Left ventricle myocardium inferior (tissue), 1 donor: ENCODE measurements around the gene ADA. TPM values are rescaled to one million over a fixed set of nuclear protein-coding genes. Genes with fewer than 3 reads are reported as not detected.
"Not testable (repeated sequence)": the region's sequence is repeated elsewhere in the genome, so short reads cannot be mapped to it uniquely, and the experiment has no call there.

Experiments used
- DNase-seq: peaks from one replicate; pipeline ENCODE4 v3.0.0-alpha.2; 2020
- H3K27ac ChIP-seq: fragments of 200-600 bp; replicated peaks from 2 replicates; pipeline ENCODE4 v1.8.0; 2021
- H3K27me3 ChIP-seq: fragments of 200-600 bp; 2 replicates; pipeline ENCODE4 v1.8.0; 2021; ENCODE audit warnings: low read depth
- H3K36me3 ChIP-seq: fragments of 200-600 bp; 2 replicates; pipeline ENCODE4 v1.8.0; 2021
- H3K4me1 ChIP-seq: fragments of 200-600 bp; 2 replicates; pipeline ENCODE4 v1.8.0; 2021
- H3K4me3 ChIP-seq: fragments of 200-600 bp; 2 replicates; pipeline ENCODE4 v1.8.0; 2021; ENCODE audit warnings: mild to moderate bottlenecking, moderate library complexity
- H3K9me3 ChIP-seq: fragments of 200-600 bp; replicated peaks from 2 replicates; pipeline ENCODE4 v1.8.0; 2021
- CTCF ChIP-seq: fragments of 200-600 bp; IDR thresholded peaks from 2 replicates; pipeline ENCODE4 v1.8.0; 2021; ENCODE audit warnings: antibody characterized with exemption, mild to moderate bottlenecking, borderline replicate concordance
- intact Hi-C: fragments of 100-400 bp; cut with micrococcal nuclease; formaldehyde crosslinking; loops from one replicate; pipeline ENCODE4 v1.11.0; 2022
- long read RNA-seq: library from polyadenylated mRNA; unstranded; transcript quantifications from one replicate; pipeline ENCODE4 v2.0.0, GENCODE V29; 2021
- total RNA-seq: library from RNA; stranded (reverse); fragmentation: NEBNext Ultra II Directional; extraction: Animal tissue kit (Norgen Biotek cat#: 25700); gene quantifications from one replicate; pipeline ENCODE4 v1.2.1, GENCODE V29; 2021
- donor health status: DM: no; HTN: yes; CAD: no; lungs with severe emphysema.

ADA gene
- 6.7 TPM for total RNA-seq
- long read RNA-seq, transcript ADA-201 (12 exons, 1,539 nt): major isoform, 22 of 33 reads
- long read RNA-seq, partial matches to known transcripts: 1 of 33 reads
- long read RNA-seq, other reads (novel, unspliced or antisense): 5 of 33 reads

- Histone ChIP-seq H3K36me3 (no peaks in the 10 kb centered on the region), H3K27ac (peak within 1 kb of the TSS; percentile 95), H3K27me3 (no peaks in the 10 kb centered on the region), H3K9me3 (no peaks in the 10 kb centered on the region), H3K4me1 (peaks cover 57% of the 10 kb centered on the region), H3K4me3 (peak within 1 kb of the TSS; percentile 80)
- peak; percentile 30 for TF ChIP-seq CTCF
- intact Hi-C loops: no loop called here
- peak; percentile 78 for DNase-seq
These were observed at the start of gene ADA for GRCh38 chr20:44651684-44652423. Gene ADA, minus strand, starts transcription at chr20:44651699. Its CDS starts 92 bp downstream, at chr20:44651607.

- Histone ChIP-seq H3K4me3 (no peak overlapping the region), H3K4me1 (peaks cover 51% of the 10 kb centered on the region), H3K27ac (no peak overlapping the region), H3K27me3 (no peaks in the 10 kb centered on the region), H3K36me3 (no peaks in the 10 kb centered on the region), H3K9me3 (no peaks in the 10 kb centered on the region)
- TF ChIP-seq CTCF: no peak
- no peak for DNase-seq
- intact Hi-C loops: no loop called here
These were observed 48.8 kb upstream of the ADA start for GRCh38 chr20:44700306-44700705.

- H3K4me1 ChIP-seq: peaks cover 61% of the 10 kb centered on the region
- no peak for DNase-seq
- no peak overlapping the region for H3K27ac ChIP-seq
- intact Hi-C loops: no loop called here
- H3K36me3 ChIP-seq: no peaks in the 10 kb centered on the region
- no peaks in the 10 kb centered on the region for H3K27me3 ChIP-seq
- no peaks in the 10 kb centered on the region for H3K9me3 ChIP-seq
- no peak overlapping the region for H3K4me3 ChIP-seq
- no peak for TF ChIP-seq CTCF
These were observed 46.9 kb upstream of the ADA start for GRCh38 chr20:44698351-44698750.

- DNase-seq, H3K36me3 ChIP-seq, intact Hi-C loops, H3K4me3 ChIP-seq, H3K27me3 ChIP-seq, H3K9me3 ChIP-seq: not testable (repeated sequence)
- peak overlapping the region; percentile 91 for H3K27ac ChIP-seq
- H3K4me1 ChIP-seq: peaks cover 61% of the 10 kb centered on the region
These were observed 45.5 kb upstream of the ADA start for GRCh38 chr20:44697041-44697440.

GRCh38 chr20:44696315-44696714 lies 44.8 kb upstream of the ADA start:
- no peak for DNase-seq
- Histone ChIP-seq H3K4me3 (no peak overlapping the region), H3K27me3 (no peaks in the 10 kb centered on the region), H3K9me3 (peaks cover 3% of the 10 kb centered on the region), H3K4me1 (peaks cover 61% of the 10 kb centered on the region), H3K27ac (peak overlapping the region; percentile 91), H3K36me3 (no peaks in the 10 kb centered on the region)
- no peak for TF ChIP-seq CTCF
- intact Hi-C loops: no loop called here

- Histone ChIP-seq H3K27me3 (no peaks in the 10 kb centered on the region), H3K27ac (peak overlapping the region; percentile 91), H3K9me3 (peaks cover 3% of the 10 kb centered on the region), H3K4me1 (peaks cover 61% of the 10 kb centered on the region), H3K36me3 (no peaks in the 10 kb centered on the region), H3K4me3 (no peak overlapping the region)
- intact Hi-C loops: no loop called here
- TF ChIP-seq CTCF: no peak
- no peak for DNase-seq
These were observed 44.3 kb upstream of the ADA start for GRCh38 chr20:44695674-44696300.
